GM12878 (cell line): ENCODE data around the gene SLC18A3. TPM values are rescaled to one million over a fixed set of nuclear protein-coding genes. Genes with fewer than 3 reads are reported as not detected.

Source experiments
- ATAC-seq: fragments of 200-7000 bp; cut with Tn5 transposase; 3 replicates; pipeline ENCODE4 v1.9.1; 2020; ENCODE audit warnings: mild to moderate bottlenecking, moderate library complexity
- BruUV-seq: library from RNA; stranded (reverse); fragments of 400-500 nt; replicated peaks from 2 replicates; lab custom pipeline; 2021; lab: Mats Ljungman, UMichigan
- CTCF ChIA-PET: fragments of 300-600 bp; sonication (Branson Sonifier 250); formaldehyde crosslinking; extraction: SDS; loops from one replicate; lab custom pipeline; 2021; ENCODE audit warnings: inconsistent platforms; lab: Yijun Ruan, JAX
- POLR2A ChIA-PET: fragments of 350-600 bp; formaldehyde crosslinking; extraction: SDS; loops from one replicate; lab custom pipeline; 2021; ENCODE audit warnings: inconsistent platforms; lab: Charles Lee
- RAD21 ChIA-PET: fragments of 300-600 bp; sonication (Branson Sonifier 250); formaldehyde crosslinking; loops from one replicate; lab custom pipeline; 2023; ENCODE audit warnings: antibody characterized with exemption; ENCODE audit not compliant: unreplicated experiment; lab: Charles Lee
- SMC1A ChIA-PET: fragments of 300-600 bp; sonication (Branson Sonifier 250); formaldehyde crosslinking; loops from one replicate; lab custom pipeline; 2023; ENCODE audit not compliant: unreplicated experiment, uncharacterized antibody; lab: Charles Lee
- DNase-seq: peaks from one replicate; pipeline ENCODE4 v3.0.0-alpha.2; 2011; ENCODE audit warnings: low read depth, low spot score
- FAIRE-seq: peaks from 3 replicates; lab custom pipeline; 2011; peaks lifted over from hg19 to GRCh38; lab: Jason Lieb, UNC
- H2AFZ ChIP-seq: 2 replicates; pipeline ENCODE4 v1.6.0; 2011; ENCODE audit warnings: low read depth, low read length, control low read depth; ENCODE audit not compliant: control insufficient read depth
- H3K27ac ChIP-seq: 2 replicates; pipeline ENCODE4 v1.5.1; 2011; ENCODE audit warnings: control low read depth; ENCODE audit not compliant: control insufficient read depth, insufficient read depth
- H3K27me3 ChIP-seq, 2 experiments: replicated peaks in 1 of 2; 2 replicates each; pipeline versions ENCODE4 v1.6.0 to v1.6.1; 2011; ENCODE audit warnings: low read length in 1 of 2; ENCODE audit not compliant: control insufficient read depth in 2 of 2, insufficient read depth in 2 of 2
- H3K36me3 ChIP-seq, 2 experiments: 2 replicates each; pipeline ENCODE4 v1.5.1; 2011; ENCODE audit warnings: low read length in 1 of 2; ENCODE audit not compliant: control insufficient read depth in 2 of 2, insufficient read depth in 2 of 2
- H3K4me1 ChIP-seq: 2 replicates; pipeline ENCODE4 v1.6.1; 2011; ENCODE audit warnings: mild to moderate bottlenecking, low read length, moderate library complexity, mixed read lengths; ENCODE audit not compliant: control insufficient read depth, insufficient read depth
- H3K4me2 ChIP-seq: 2 replicates; pipeline ENCODE4 v1.6.0; 2011; ENCODE audit warnings: control low read depth; ENCODE audit not compliant: control insufficient read depth, insufficient read depth
- H3K4me3 ChIP-seq: fragments of 200-600 bp; sonication (generic); 2 replicates; pipeline ENCODE4 v1.5.1; 2016
- H3K79me2 ChIP-seq: 2 replicates; pipeline ENCODE4 v1.6.0; 2011; ENCODE audit warnings: low read length; ENCODE audit not compliant: control insufficient read depth, insufficient read depth
- H3K9ac ChIP-seq: 2 replicates; pipeline ENCODE4 v1.8.0; 2011; ENCODE audit warnings: low read length, control low read depth, mixed read lengths; ENCODE audit not compliant: control insufficient read depth, insufficient read depth
- H3K9me3 ChIP-seq: replicated peaks from 3 replicates; pipeline ENCODE4 v1.5.1; 2011; ENCODE audit warnings: mild to moderate bottlenecking, low read length; ENCODE audit not compliant: control insufficient read depth, insufficient read depth
- H4K20me1 ChIP-seq: 2 replicates; pipeline ENCODE4 v1.6.0; 2011; ENCODE audit not compliant: control insufficient read depth, insufficient read depth
- BCLAF1 ChIP-seq: fragments of 450-650 bp; IDR thresholded peaks from 2 replicates; pipeline ENCODE4 v1.6.1; 2017; ENCODE audit warnings: antibody characterized with exemption, mild to moderate bottlenecking, moderate library complexity
- BMI1 ChIP-seq: fragments of 450-650 bp; IDR thresholded peaks from 2 replicates; pipeline ENCODE4 v1.6.1; 2016; ENCODE audit warnings: mild to moderate bottlenecking, moderate library complexity, borderline replicate concordance
- CHD4 ChIP-seq: fragments of 200-600 bp; sonication (generic); IDR thresholded peaks from 2 replicates; pipeline ENCODE4 v1.6.1; 2016; ENCODE audit warnings: mild to moderate bottlenecking
- HSF1 ChIP-seq: fragments of 150-350 bp; IDR thresholded peaks from 2 replicates; pipeline ENCODE4 v1.6.1; 2014; ENCODE audit warnings: mild to moderate bottlenecking, low read depth, low read length
- SIX5 ChIP-seq: IDR thresholded peaks from 2 replicates; pipeline ENCODE4 v1.6.1; 2011; ENCODE audit warnings: mild to moderate bottlenecking, low read depth, low read length, moderate library complexity; ENCODE audit not compliant: severe bottlenecking
- SMAD1 ChIP-seq: fragments of 450-650 bp; IDR thresholded peaks from 2 replicates; pipeline ENCODE4 v1.6.1; 2018; ENCODE audit warnings: mild to moderate bottlenecking, low read depth; ENCODE audit not compliant: partially characterized antibody
- SMARCA5 ChIP-seq: fragments of 450-650 bp; IDR thresholded peaks from 2 replicates; pipeline ENCODE4 v1.6.1; 2017; ENCODE audit warnings: mild to moderate bottlenecking
- SUPT20H ChIP-seq: IDR thresholded peaks from 2 replicates; pipeline ENCODE4 v1.6.1; 2011; ENCODE audit warnings: low read depth, mild to moderate bottlenecking, low read length, moderate library complexity, borderline replicate concordance; ENCODE audit not compliant: control insufficient read depth
- YBX1 ChIP-seq: fragments of 450-650 bp; IDR thresholded peaks from 2 replicates; pipeline ENCODE4 v1.6.1; 2016; ENCODE audit warnings: antibody characterized with exemption
- ZNF592 ChIP-seq: fragments of 450-650 bp; IDR thresholded peaks from 2 replicates; pipeline ENCODE4 v1.6.1; 2017; ENCODE audit warnings: mild to moderate bottlenecking, moderate library complexity
- ZNF687 ChIP-seq: fragments of 450-650 bp; IDR thresholded peaks from 2 replicates; pipeline ENCODE4 v1.6.1; 2017; ENCODE audit warnings: mild to moderate bottlenecking, moderate library complexity
- WGBS: methylation state at CpG from one replicate; pipeline ENCODE4 v1.1.6; 2016; ENCODE audit warnings: low lambda C conversion rate; ENCODE audit not compliant: insufficient replicate concordance, insufficient coverage; ENCODE audit errors: missing lambda C conversion rate; 5-methylcytosine and 5-hydroxymethylcytosine counted together
- in situ Hi-C: fragments of 300-500 bp; cut with MboI; formaldehyde crosslinking; loops from 9 replicates; pipeline ENCODE4 v1.14.3; 2018; ENCODE audit warnings: mixed read lengths
- intact Hi-C: fragments of 100-400 bp; cut with micrococcal nuclease; formaldehyde crosslinking; loops from one replicate; pipeline ENCODE4 v1.14.2; 2022; ENCODE audit not compliant: unreplicated experiment
- polyA plus RNA-seq, 11 experiments: library from polyadenylated mRNA; depleted of rRNA in 4 of 11; unstranded in 6 of 11; stranded (reverse) in 5 of 11; fragments of >200 nt; fragmentation: Nextera tagmentation in 4 of 11; fragmentation: Illumina TruSeq in 1 of 11; extraction: Ambion mirVana in 4 of 11; extraction: Trizol in 1 of 11; gene quantifications; 1 replicate in 1 of 11; 2 replicates in 10 of 11; pipeline versions ENCODE4 v1.2.1 to v1.2.3, GENCODE V29; 2011 to 2016; ENCODE audit warnings: inconsistent platforms in 2 of 11, missing spikeins in 2 of 11, low read depth in 1 of 11
- total RNA-seq, 4 experiments: library from RNA; depleted of rRNA in 3 of 4; stranded (reverse); fragments of >200 nt in 3 of 4; fragmentation: Illumina TruSeq in 1 of 4; extraction: Trizol in 1 of 4; gene quantifications; 2 replicates each; pipeline versions ENCODE4 v1.2.1 to v1.2.3, GENCODE V29; 2013 to 2021

Gene SLC18A3
- total and polyA plus RNA-seq, 10 of the 15 experiments (the other 5 are each of a cell fraction or from before 2014, with no cell fraction given), result not detected

- DNase-seq, result no peak
- Histone ChIP-seq H3K27ac (no peak overlapping the region), H4K20me1 (no peaks in the 10 kb centered on the region), H3K9me3 (no peaks in the 10 kb centered on the region), H3K4me1 (no peaks in the 10 kb centered on the region), H3K27me3 (no peaks in the 10 kb centered on the region; a peak in 1 of 4 replicates), H3K79me2 (no peaks in the 10 kb centered on the region), H3K4me2 (no peak overlapping the region), H3K4me3 (no peak overlapping the region), H2AFZ (no peak overlapping the region), H3K9ac (no peak overlapping the region), H3K36me3 (no peaks in the 10 kb centered on the region)
- intact Hi-C loops, result no loop called here
- RAD21 ChIA-PET, result no interaction called here
- POLR2A ChIA-PET, result no interaction called here
- SMC1A ChIA-PET, result no interaction called here
- in situ Hi-C loops, result no loop called here
- 28% methylated on average over 4 of the region's 4 CpGs for WGBS
- no TSS peak for BruUV-seq
- CTCF ChIA-PET, result no interaction called here
- no peak for ATAC-seq
- no peak for FAIRE-seq
- TF ChIP-seq ZNF592 (no peak), SMARCA5 (no peak), ZNF687 (no peak), SUPT20H (no peak), BCLAF1 (no peak), SIX5 (no peak), SMAD1 (no peak), HSF1 (no peak), CHD4 (no peak), BMI1 (no peak), YBX1 (no peak)
These were observed 9.2 kb upstream of the SLC18A3 start for GRCh38 chr10:49600781-49601400.
